Activated gamma-delta T cell treated with anti-CD3 and anti-CD28 coated beads, Interleukin-2, amount 50 U/mL, for 16 hours (primary cell): ENCODE data around the gene KMT2D.
A peak's percentile ranks its signal among the peaks of the same experiment; 100 is the strongest.

Experiments used
- DNase-seq: peaks from one replicate; pipeline ENCODE4 v3.0.0-alpha.2; 2020; ENCODE audit warnings: low read depth

Gene KMT2D

GRCh38 chr12:49018261-49019119 lies 42.1 kb downstream of the KMT2D start, which contains the start of gene PRKAG1:
PRKAG1 (minus strand) TSS chr12:49018776; CDS start chr12:49018740, 36 bp downstream.
- peak; percentile 93 for DNase-seq

- DNase-seq, result no peak
These were observed 42.7 kb downstream of the KMT2D start for GRCh38 chr12:49017891-49018260.

DNA sequence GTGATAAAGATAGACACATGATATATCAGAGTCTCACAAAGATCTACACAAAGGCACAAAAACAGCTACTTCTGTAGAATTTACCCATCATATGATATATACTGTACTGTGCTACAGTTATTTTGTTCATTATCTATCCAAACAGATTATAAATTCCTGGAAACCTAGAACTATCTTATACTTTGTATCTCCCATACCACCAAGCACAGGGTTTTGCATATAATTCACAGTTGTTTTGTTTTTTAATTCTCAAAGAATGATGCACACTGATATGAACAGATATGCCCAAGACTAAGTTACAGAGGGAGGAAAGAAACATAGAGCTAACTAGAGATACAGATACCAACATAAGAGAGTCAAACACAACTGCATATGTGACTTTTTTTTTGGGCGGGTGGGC lies 45.4 kb downstream of the KMT2D start:
- DNase-seq, result no peak

- no peak for DNase-seq
These were observed 46.0 kb downstream of the KMT2D start for GRCh38 chr12:49014547-49014946.

- DNase-seq, result no peak
These were observed 47.2 kb downstream of the KMT2D start for GRCh38 chr12:49013428-49013827.

GRCh38 chr12:49012739-49013138 lies 47.9 kb downstream of the KMT2D start:
- no peak for DNase-seq
